NCI-H1092 (cell line): ENCODE results near the gene SDHA.

ENCODE experiments used
- DNase-seq: peaks from one replicate; lab custom pipeline; 2025; lab: John Stamatoyannopoulos, UW

The SDHA gene

DNA sequence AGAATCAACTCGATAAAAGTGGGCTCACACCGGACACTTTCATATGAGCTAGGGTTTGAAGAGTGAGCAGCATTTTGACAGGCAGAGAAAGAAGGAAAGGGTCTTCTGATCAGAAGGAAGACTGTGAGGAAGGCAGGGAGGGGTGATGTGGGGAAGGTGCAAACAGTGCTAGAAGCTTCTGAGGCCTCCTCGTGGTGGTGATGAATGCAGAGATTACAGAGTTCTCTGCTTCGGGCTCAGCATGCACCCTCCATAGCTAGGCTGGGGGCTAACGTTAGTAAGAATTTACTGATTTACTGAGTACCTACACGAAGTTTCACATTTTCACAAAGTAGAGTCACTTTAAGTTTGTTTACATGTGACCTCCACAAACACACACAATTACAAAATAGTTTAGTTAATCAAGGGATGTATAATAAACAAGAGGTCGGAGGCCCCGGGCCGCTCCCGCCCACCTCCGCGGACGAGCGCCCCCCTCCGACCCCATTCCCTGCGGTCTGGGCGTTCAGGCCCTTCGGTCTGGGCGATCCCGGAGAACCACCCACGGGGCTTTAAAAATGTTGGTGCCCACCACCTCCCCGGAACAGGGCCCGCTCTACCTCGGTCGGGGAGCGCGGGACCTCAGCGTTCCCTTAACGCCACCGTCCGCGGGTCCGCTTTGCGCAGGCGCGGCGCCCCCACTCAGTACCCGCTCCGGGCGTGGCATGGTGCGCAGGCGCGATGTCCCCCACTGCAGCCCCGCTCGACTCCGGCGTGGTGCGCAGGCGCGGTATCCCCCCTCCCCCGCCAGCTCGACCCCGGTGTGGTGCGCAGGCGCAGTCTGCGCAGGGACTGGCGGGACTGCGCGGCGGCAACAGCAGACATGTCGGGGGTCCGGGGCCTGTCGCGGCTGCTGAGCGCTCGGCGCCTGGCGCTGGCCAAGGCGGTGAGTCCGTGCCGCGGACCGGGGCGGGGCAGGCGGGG, at the start of gene SDHA, which contains the start of gene CCDC127:
SDHA (plus strand) TSS at position 827 of the 963 bp plus-strand sequence; CDS start at position 863, 36 bp downstream.
CCDC127 (minus strand) TSS at position 660 of the 963 bp plus-strand sequence. CDS start 1,304 bp downstream, outside the sequence.
- peak; percentile 92 for DNase-seq

DNA sequence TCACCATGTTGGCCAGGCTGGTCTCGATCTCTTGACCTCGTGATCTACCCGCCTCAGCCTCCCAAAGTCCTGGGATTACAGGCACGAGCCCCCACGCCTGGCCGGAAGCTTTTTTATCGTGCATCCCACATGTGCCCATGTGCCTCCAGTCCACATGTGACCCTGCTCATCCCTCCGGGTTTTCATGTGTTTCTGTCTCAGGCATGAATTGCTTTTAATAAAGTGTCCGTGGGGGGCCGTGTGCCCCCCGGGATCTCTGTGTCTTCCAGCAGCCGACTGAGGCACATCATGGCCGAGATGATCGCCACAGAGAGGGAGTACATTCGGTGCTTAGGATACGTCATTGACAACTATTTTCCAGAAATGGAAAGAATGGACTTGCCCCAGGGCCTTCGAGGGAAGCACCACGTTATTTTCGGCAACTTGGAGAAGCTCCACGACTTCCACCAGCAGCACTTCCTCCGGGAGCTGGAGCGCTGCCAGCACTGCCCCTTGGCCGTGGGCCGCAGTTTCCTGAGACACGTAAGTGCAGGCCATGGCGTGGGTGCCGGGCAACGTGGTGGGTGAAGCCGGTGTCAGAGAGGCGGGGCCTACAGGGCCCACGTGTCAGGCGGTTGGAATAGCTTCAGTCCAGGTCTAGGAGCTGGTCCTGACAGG, 48.9 kb upstream of the SDHA start:
- DNase-seq: no peak

DNA sequence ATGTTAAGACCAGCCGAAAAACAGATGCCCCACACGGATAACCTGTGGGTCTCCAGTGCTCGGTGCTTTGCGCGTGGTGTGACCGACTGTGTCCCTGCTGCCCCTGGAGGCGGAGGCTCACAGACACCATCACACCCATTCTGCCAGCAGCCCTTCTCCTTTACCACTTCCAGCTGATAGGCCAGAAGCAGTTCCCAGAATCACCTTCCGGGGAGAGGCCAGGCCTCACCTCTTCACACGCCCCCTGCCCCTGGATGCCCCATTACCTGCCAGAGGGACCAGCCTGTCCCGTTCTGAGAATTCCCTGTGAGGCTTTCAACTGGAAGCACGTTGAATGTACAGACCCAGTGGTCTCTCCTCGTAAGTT, 48.4 kb upstream of the SDHA start:
- DNase-seq: no peak

DNA sequence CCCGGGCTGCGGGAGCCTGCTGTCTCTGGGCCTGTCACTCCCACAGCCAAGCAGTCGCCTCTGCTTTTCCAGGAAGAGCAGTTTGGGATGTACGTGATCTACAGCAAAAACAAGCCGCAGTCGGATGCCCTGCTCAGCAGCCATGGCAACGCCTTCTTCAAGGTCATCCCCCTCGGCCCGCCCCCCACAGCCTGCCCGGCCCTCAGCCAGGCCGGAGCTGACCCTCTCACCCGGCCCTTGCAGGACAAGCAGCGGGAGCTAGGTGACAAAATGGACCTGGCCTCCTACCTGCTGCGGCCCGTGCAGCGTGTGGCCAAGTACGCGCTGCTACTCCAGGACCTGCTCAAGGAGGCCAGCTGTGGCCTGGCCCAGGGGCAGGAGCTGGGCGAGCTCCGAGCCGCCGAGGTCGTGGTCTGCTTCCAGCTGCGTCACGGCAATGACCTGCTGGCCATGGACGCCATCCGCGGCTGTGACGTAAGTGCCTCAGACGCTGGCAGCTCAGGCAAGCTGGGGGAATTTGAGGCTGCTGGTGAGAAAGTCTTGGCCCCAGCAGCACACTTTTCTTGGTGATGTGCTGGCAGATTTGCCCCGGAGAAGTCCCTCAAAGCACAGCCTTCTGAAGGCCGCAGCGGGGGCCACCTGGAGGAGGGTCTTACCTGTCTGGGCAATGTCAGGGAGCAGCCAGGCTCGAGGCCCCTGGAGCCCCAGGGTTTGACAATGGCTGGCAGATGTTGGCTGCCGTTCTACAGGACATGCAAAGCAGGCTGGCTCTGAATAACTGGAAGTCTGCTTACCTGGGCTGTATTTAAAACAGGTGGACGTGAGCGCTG, 46.9 kb upstream of the SDHA start:
- no peak for DNase-seq

DNA sequence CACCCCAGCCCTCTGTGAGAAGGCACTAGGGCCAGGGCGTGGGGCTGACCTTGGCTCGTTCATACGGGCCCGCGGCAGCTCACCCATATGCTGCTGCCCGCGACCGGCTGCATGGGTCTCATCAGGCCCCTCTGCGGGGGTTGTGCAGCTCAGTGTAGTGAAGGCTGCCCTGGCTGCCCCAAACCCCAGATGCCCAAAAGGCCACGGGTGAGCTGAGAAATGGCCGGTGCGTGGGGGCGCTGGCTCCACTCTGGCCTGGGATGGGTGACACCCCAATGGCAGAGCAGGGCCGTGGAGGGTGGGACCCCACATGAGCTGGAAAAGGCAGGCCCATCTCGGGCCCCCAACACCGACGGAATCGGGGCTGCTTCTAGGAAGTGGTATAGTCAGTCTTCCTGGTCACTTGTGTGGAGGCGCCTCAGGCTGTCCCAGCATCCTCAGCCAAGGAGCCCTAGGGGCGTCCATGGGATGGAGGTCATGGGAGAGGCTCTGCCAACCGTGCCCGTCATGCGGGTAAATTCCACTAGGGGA, 46.3 kb upstream of the SDHA start:
- no peak for DNase-seq

DNA sequence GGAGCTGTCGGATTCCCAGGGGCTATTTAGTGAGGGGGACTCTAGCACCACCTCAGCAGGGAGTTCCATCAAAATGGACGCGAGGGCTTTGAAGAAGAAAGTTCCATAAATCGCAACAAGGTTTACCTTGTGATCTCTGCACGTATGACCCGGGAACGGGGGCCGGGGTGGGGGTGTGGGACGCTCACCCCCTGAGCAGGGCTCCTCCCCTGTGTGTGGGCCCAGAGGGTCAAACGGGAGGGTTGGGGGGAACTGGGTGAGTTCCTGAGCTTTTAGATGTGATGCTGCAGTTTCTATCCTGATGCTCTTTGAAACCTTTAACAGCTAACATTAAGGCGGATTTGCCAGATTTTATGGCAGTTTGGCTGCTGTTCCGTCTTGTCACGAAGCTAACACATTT, 45.7 kb upstream of the SDHA start:
- DNase-seq: no peak

DNA sequence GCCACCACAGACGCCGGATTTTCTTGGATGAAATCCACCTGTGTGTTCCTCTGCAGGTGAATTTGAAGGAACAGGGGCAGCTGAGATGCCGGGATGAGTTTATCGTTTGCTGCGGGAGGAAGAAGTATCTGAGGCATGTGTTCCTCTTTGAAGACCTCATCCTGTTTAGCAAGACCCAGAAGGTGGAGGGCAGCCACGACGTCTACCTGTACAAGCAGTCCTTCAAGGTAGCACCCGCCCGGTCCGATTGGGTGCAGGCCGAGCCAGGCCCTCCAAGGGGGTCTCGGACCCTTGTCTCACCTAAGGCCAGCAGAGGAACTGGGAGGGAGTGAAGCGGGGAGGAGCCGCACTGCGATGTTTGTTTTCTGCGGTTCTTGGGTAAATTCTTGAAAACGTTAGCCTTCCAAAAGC, 45.3 kb upstream of the SDHA start:
- DNase-seq: no peak

DNA sequence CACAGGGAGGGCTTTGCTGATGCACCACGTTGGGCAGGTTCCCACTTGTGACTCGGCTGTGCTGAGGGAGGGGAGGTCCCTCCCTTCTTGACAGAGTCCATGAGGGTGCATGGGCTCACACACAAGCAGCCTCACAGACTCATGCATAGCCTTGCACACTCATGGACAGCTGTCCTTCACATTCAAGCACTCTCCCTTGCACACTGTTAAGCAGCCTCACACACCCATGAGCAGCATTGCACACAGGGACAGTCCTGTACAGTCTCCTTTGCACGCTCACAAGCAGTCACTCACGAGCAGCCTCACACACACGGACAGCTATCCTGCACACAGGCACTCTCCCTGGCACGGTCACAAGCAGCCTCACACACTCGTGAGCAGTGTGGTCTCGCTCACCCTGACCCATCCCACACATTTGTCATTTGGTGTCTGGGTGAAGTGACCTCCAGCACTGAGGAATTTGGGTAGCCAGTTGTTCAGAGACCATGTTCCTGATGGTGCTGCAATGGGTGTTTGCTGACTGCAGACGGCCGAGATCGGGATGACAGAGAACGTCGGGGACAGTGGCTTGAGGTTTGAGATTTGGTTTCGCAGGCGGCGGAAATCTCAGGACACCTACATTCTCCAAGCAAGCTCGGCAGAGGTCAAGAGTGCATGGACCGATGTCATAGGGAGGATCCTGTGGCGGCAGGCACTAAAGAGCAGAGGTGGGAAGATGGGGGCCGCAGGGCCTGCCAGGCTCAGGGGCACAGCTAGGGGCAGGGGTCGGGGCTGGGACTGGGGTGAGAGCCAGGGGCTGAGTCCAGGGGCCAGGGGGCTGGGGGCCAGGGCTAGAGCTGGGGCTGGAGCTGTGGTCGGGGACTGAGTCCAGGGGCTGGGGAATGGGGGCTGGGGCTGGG, 44.5 kb upstream of the SDHA start:
- DNase-seq: no peak

DNA sequence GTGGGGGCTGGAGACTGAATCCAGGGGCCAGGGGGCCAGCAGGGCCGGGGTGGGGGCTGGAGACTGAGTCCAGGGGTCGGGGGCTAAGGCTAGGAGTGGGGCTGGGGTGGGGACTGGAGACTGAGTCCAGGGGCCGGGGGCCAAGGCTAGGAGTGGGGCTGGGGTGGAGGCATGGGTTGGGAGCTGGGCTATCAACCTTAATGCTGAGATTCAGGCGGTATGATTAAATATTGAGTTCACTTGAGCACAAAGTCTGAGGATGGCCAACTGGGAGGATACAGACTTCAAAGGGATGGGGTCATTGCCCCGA, 43.9 kb upstream of the SDHA start:
- DNase-seq: no peak

DNA sequence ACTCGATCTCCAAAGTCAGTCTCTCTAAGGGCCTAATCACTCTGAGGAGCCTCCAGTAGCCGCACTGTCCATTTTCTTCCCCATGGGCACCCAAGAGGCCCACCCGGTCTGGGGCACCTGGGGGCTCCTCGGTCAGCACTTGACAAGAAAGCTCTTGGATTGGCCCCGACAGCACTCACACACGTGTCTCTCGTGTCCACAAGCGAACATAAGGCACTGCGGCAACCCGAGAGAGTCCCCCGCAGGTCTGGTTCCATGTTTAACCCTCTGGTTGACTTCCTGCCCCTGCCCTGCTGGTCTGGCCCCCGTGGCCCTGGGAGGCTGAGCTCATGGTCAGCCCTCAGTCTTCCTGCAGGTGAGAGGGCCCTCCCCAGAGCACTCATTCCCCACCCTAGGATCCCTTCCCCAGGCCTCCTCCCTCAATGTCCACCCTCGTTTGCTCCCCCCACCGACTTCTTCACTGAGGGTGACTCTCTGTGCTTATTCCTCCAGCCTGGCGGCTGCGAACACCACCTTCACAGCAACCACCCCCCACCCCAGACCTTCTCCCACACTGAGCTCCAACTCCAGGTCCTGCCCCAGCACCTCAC, 43.1 kb upstream of the SDHA start:
- DNase-seq: no peak

DNA sequence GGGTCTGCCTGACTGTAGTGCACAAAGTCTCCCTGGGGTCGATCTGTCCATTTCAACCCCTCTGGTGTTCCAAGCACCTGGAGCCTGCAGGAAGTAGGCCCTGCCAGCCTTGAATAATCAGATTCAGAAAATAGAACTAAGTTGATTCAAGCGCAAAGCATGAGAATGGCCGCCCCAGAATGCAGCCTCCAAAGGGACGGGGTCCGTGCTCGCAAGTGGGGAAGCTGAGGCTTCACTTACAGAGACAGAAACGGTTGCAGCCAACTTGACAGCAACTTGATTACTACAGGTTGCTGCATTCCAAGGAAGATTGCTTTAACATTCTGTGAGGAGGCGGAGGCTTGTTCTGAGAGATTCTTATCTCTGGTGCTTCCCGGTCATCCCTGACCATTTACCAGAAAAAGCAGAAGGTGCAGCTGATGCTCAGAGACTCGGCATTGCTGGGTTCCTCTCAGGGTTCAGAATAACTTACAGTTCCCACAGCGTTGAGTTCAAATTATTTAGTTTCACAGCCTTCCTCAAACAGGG, 41.8 kb upstream of the SDHA start:
- no peak for DNase-seq

DNA sequence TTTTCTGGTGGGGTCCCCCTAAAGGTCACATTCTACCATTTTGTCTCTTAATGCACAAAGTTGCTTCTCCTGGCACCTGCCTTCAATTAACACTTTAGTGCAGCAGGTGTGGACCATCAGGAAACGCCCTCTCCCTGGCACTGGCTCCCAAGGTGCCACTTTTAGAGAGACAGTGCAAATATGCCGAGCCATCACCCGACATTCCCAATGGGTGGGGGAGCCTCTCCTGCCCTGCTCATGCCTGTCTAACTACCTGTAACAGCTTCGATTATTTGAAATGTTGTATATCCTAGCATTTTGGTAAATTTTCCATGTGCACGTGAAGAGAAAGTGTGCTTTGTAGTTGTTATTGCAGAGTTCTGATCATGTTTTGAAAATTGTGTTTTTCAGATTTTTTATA, 40.0 kb upstream of the SDHA start:
- DNase-seq: no peak

DNA sequence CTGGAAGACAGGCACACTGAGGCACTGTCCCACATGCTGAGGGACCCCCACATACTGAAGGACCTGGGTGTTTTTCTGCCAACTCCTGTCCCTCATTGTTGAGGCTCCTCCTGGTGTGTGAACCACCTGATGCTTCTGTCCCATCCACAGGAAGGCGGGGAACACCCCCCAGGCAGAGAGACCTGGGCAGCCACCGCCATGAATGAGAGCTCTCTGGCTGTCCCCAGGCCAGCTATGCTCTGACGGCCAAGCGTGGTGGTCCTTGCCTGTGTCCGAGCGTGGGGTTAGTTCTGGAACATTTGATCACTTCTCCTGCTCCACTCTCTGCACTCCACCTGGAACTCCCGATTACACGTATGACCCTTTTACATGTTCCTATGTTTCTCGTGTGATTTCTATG, 38.7 kb upstream of the SDHA start:
- no peak for DNase-seq

DNA sequence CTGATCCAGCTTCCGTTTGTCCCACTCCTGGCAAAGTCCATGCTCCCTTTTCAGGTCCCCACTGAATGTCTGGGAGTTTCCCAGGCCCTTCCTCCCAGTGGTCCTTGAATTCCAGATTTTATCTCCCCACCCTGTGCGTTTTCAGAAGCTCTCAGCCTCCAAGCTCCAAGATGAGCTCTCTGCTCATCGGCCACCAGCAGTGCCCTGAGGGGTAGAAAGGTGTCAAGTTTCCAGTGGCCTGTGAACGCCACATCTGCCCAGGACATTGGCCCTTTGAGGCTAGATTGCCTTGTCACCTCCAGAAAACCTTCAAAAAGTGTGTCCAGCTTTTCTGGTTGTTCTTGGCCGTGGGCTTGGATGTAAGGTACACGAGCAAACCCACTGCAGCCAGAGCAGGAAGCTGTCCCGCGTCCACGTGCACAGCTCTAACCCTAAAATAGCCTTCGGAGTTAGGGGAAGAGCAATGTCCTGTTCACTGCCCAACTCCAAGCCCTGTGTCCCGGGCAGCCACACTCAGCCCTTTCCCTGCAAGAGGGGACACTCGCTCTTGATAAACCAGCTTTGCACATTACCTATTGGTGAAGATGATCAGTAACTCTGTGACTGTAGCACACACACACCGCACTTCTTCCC, 37.7 kb upstream of the SDHA start:
- no peak for DNase-seq

DNA sequence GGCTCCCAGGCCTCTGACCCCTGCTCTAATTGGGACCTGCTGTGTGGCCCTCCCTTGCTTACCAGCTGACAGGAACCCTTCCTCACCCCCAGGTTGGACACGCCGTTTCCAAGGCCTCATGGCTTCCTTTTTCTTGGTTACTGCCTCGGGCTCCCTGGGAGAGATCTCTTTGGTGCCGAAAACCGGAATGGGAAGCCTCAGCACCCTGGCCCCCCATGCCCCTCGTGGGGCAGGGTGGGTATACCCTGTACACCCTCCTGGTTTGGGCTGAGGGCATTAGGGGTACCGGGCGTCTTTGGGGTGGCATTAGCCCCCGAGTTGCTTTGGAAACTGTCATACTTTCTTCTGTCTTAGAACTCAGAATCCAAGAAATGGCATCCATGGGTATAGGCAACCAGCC, 37.0 kb upstream of the SDHA start:
- no peak for DNase-seq

DNA sequence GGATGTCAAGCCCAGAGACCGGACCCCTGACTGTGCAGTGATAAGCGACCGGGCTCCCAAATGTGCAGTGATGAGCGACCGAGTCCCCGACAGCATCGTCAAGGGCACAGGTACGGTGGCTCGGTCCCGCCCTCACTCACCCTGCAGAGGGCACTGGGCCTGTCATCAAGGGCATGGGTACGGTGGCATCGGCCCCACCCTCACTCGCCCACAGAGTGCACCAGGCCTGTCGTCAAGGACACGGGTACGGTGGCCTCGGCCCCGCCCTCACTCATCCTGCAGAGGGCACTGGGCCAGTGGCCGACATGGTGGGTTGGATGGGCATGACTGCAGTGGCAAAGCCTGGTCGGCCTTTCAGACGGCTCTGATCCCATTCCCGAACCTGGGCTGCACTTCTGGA, 36.6 kb upstream of the SDHA start:
- no peak for DNase-seq

DNA sequence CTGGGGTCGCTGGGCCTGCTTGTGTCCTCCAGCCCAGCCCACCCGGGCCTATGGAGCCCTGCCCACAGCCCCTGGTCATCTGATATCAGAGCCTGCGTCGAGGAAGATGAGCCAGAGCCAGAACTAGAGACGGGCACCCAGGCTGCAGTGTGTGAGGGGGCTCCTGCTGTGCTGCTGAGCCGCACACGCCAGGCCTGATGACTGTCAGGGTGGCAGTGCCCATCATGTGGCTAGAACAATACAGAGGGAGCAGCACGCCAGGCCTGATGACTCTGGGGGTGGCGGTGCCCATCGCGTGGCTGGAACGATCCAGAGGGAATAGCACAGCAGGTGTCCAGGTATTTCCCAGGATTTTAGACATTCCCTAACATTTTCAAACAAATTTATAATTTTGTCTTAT, 36.0 kb upstream of the SDHA start:
- no peak for DNase-seq

DNA sequence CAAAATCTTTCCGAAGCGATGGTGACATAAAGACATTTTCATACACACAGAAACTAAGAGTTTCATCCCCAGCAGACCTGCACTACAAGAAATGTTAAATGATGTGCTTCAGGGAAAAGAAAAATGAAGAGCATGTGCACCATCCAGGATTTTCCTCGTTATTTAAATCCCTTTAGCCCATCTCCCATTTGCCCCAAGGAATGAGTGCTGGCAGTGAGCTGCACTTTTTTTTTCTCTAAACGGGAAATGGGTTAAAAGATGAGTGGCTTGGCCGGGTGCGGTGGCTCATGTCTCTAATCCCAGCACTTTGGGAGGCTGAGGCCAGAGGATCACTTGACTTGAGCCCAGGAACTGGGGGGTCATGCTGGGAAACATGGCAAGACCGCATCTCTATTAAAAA, 33.6 kb upstream of the SDHA start:
- DNase-seq: no peak

DNA sequence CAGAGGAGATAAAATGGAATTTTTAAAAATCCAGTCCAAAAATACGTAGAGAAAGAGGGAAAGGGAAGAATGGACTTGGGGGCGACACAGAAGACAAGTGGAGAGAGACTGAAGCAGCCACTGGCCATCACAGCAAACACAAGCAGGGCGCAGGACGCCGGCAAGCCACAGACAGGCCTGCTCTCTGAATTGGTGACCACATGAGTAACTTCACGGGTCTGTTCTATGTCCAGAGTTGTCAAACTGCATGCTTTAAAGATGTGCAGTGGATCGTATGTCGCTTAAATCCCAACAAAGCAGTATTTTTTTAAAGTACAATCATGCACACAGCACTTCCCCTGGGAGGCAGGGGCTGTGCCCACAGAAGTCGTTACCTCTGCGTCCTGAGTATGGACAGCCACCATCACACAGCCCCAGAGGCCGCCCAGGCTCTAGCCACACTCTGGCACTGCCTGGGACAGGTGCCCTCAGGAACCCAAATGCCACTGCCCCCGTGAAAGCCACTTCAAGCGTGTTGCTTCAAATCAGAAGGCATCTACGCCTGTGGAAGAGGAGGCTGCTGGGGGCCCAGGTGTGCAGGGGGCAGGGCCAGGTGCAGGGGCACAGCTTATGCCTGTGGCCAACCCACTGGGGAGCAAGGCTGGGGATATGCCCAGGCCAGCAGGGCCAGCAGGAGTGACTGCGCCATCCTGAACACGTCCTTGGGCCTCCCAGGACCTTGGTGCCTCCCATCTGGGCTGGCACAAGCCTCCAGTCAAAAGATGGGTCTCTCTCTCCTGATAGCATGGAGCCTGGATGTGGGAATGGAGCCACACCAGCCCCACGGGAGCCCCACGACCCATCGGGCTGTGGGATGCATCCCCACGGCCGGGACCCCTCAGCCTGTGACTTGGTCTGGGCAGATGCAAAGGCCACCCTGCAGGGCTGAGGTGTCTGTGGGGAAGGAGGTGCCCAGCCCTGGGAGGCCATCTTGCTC, 32.7 kb upstream of the SDHA start:
- no peak for DNase-seq
